SU-DHL-6 (cell line): Measurements from ENCODE around the gene TOM1L2.

Source experiments
- CTCF ChIP-seq: fragments of 200-600 bp; sonication (generic); IDR thresholded peaks from one replicate; pipeline ENCODE4 v1.5.1; 2017; ENCODE audit warnings: antibody characterized with exemption, mild to moderate bottlenecking, low read length, moderate library complexity; ENCODE audit not compliant: insufficient read depth, poor library complexity, severe bottlenecking
- EZH2phosphoT487 ChIP-seq: fragments of 200-600 bp; sonication (generic), shearing (Covaris generic); conservative IDR thresholded peaks from 2 replicates; pipeline ENCODE4 v1.6.1; 2018; ENCODE audit warnings: mild to moderate bottlenecking, antibody characterized with exemption, low read length, moderate library complexity, mixed read lengths

GRCh38 chr17:17978481-17979424 lies 6.6 kb upstream of the TOM1L2 start:
- TF ChIP-seq CTCF (no peak), EZH2phosphoT487 (no peak)
